ENCODE measurements around the gene TBL1X.

DNA sequence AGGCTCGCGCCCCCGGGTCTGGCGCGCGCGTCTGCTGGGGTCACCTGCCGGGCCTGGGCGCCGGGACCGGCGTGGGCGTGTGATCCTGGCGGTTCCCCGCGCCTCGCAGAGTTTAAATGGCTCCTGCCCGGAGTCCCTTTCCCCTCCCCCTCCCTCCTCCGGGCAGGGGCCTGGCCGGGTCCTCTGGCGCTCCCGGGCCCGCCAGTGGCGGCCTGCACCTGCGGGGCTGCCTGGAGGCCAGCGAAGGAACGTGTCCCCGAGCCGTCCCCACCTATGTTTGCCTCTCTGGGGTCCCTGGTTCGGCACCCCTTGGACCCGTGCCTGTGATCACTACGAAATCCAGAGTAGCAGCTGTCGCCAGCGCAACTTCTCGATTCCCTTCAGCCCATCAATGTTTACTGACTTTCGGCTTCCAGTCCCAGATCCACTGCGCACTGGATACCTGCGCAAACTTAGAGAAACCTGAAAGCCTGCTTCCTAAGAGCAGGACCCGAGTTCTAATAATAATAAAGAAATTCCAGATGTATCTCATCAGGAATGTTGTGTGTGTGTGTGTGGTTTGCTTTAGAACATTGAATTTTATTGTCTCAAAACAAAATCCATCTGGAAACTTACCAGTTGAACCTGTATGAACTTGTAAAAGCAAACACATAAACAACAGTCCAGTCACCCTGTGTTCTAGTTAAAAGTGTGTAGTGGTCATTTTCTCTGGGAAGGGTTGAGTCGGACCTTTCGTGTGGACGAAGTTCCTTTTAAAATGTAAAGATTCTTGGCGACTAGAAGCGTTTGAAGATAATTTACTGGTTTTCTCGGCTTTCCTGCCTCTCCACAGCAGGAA, 322.2 kb downstream of the TBL1X start:
- TF ChIP-seq, protein P1, sequence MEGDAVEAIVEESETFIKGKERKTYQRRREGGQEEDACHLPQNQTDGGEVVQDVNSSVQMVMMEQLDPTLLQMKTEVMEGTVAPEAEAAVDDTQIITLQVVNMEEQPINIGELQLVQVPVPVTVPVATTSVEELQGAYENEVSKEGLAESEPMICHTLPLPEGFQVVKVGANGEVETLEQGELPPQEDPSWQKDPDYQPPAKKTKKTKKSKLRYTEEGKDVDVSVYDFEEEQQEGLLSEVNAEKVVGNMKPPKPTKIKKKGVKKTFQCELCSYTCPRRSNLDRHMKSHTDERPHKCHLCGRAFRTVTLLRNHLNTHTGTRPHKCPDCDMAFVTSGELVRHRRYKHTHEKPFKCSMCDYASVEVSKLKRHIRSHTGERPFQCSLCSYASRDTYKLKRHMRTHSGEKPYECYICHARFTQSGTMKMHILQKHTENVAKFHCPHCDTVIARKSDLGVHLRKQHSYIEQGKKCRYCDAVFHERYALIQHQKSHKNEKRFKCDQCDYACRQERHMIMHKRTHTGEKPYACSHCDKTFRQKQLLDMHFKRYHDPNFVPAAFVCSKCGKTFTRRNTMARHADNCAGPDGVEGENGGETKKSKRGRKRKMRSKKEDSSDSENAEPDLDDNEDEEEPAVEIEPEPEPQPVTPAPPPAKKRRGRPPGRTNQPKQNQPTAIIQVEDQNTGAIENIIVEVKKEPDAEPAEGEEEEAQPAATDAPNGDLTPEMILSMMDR (conservative IDR thresholded peaks at IDR 0.05; ENCODE audit: low read length) = no peak
- TF ChIP-seq EZH2phosphoT487 (IDR thresholded peaks at IDR 0.05; ENCODE audit: borderline replicate concordance, low read depth, low read length) = no peak

All from OCI-LY7 (cell line).